GM20000 (cell line): ENCODE results near the gene ACCS.

Source experiments
- DNase-seq: peaks from one replicate; pipeline ENCODE4 v3.0.0; 2012; ENCODE audit warnings: low spot score
- CTCF ChIP-seq: IDR thresholded peaks from 2 replicates; pipeline ENCODE4 v1.5.1; 2012; ENCODE audit warnings: mild to moderate bottlenecking, control low read depth; ENCODE audit errors: extremely low read depth, missing control alignments

ACCS gene

GRCh38 chr11:44079376-44079775 is 13.3 kb downstream of the ACCS start:
- no peak for TF ChIP-seq CTCF
- DNase-seq, result no peak

- no peak for DNase-seq
These were observed 14.9 kb downstream of the ACCS start for GRCh38 chr11:44080951-44081350.

GRCh38 chr11:44082645-44083044 is 16.6 kb downstream of the ACCS start:
- TF ChIP-seq CTCF, result no peak
- DNase-seq, result no peak

More at GRCh38 chr11:44080951-44081350, 14.9 kb downstream of the ACCS start:
- TF ChIP-seq CTCF, result no peak

- DNase-seq, result no peak
- TF ChIP-seq CTCF, result no peak
These were observed 17.4 kb downstream of the ACCS start for GRCh38 chr11:44083433-44083832.

- TF ChIP-seq CTCF, result no peak
- DNase-seq, result no peak
These were observed 17.8 kb downstream of the ACCS start for GRCh38 chr11:44083906-44084305.

GRCh38 chr11:44085330-44085729 is 19.3 kb downstream of the ACCS start:
- no peak for DNase-seq
- TF ChIP-seq CTCF, result no peak

GRCh38 chr11:44088377-44088776 is 22.3 kb downstream of the ACCS start:
- no peak for DNase-seq
- no peak for TF ChIP-seq CTCF
